Coronary artery (tissue), 2 donors: ENCODE data around the gene SEMA6B.

Experiments used
- DNase-seq: peaks from one replicate; pipeline ENCODE4 v3.0.0-alpha.2; 2017; ENCODE audit warnings: low spot score
- H3K27ac ChIP-seq, 2 donors: fragments of 200-600 bp; sonication (generic); one replicate each; pipeline ENCODE4 v1.5.1; 2016 to 2019
- H3K4me3 ChIP-seq: fragments of 200-600 bp; sonication (generic); 2 replicates; pipeline ENCODE4 v1.5.1; 2016; ENCODE audit warnings: mild to moderate bottlenecking, moderate library complexity
- CTCF ChIP-seq: fragments of 200-600 bp; sonication (generic); IDR thresholded peaks from one replicate; pipeline ENCODE4 v1.5.1; 2019; ENCODE audit warnings: antibody characterized with exemption

Gene SEMA6B

GRCh38 chr19:4556597-4557127 is 2.8 kb downstream of the SEMA6B start:
- TF ChIP-seq CTCF: no peak
- H3K27ac ChIP-seq: no peak overlapping the region
- H3K4me3 ChIP-seq: no peak overlapping the region
- no peak for DNase-seq

GRCh38 chr19:4555657-4556561 is 3.6 kb downstream of the SEMA6B start:
- Histone ChIP-seq H3K27ac (no peak overlapping the region), H3K4me3 (no peak overlapping the region)
- DNase-seq: no peak
- no peak for TF ChIP-seq CTCF

- DNase-seq: no peak
- no peak for TF ChIP-seq CTCF
- Histone ChIP-seq H3K27ac (no peak overlapping the region), H3K4me3 (no peak overlapping the region)
Measured at GRCh38 chr19:4554717-4555116, 4.8 kb downstream of the SEMA6B start.

- H3K4me3 ChIP-seq: no peak overlapping the region
- no peak for DNase-seq
- TF ChIP-seq CTCF: no peak
- H3K27ac ChIP-seq: no peak overlapping the region
Measured at GRCh38 chr19:4553775-4554174, 5.7 kb downstream of the SEMA6B start.

- no peak overlapping the region for H3K27ac ChIP-seq
- H3K4me3 ChIP-seq: no peak overlapping the region
- TF ChIP-seq CTCF: no peak
- DNase-seq: no peak
Measured at GRCh38 chr19:4553092-4553695, 6.3 kb downstream of the SEMA6B start.

GRCh38 chr19:4552525-4552819 is 7.0 kb downstream of the SEMA6B start:
- no peak for DNase-seq
- Histone ChIP-seq H3K4me3 (no peak overlapping the region), H3K27ac (no peak overlapping the region)
- TF ChIP-seq CTCF: no peak
